NCI-H1436 treated with DMSO at 0.1 percent for 48 hours (cell line): ENCODE data around the gene TBCD.
"Not testable (repeated sequence)": the region's sequence is repeated elsewhere in the genome, so short reads cannot be mapped to it uniquely, and the experiment has no call there.

Experiments
- DNase-seq: peaks from one replicate; lab custom pipeline; 2025; lab: John Stamatoyannopoulos, UW

The TBCD gene

GRCh38 chr17:82729479-82730260, 22.2 kb upstream of the TBCD start:
- DNase-seq: no peak

GRCh38 chr17:82732118-82732743, 19.6 kb upstream of the TBCD start:
- no peak for DNase-seq

GRCh38 chr17:82734987-82735866, 16.6 kb upstream of the TBCD start, which contains the start of gene FN3K:
FN3K (plus strand) TSS chr17:82735615; CDS start chr17:82735637, 22 bp downstream.
- DNase-seq: no peak

- no peak for DNase-seq
These were observed 15.2 kb upstream of the TBCD start for GRCh38 chr17:82736511-82737185.

GRCh38 chr17:82737967-82738877, 13.6 kb upstream of the TBCD start:
- DNase-seq: no peak

GRCh38 chr17:82740906-82741759, 10.7 kb upstream of the TBCD start:
- no peak for DNase-seq

GRCh38 chr17:82743344-82744219, 8.3 kb upstream of the TBCD start:
- DNase-seq: no peak

- DNase-seq: not testable (repeated sequence)
These were observed 7.1 kb upstream of the TBCD start for GRCh38 chr17:82744736-82745135.

- DNase-seq: no peak
These were observed 6.3 kb upstream of the TBCD start for GRCh38 chr17:82745524-82745923.

- no peak for DNase-seq
These were observed 3.1 kb upstream of the TBCD start for GRCh38 chr17:82748756-82749155.

GRCh38 chr17:82750241-82750908, 1.5 kb upstream of the TBCD start:
- DNase-seq: no peak

GRCh38 chr17:82751171-82751570, 694 bp upstream of the TBCD start:
- no peak for DNase-seq

GRCh38 chr17:82752371-82753200, 721 bp downstream of the TBCD start:
- no peak for DNase-seq

- DNase-seq: no peak
These were observed 1.3 kb downstream of the TBCD start for GRCh38 chr17:82753201-82753464.

GRCh38 chr17:82754297-82755208, 2.7 kb downstream of the TBCD start:
- no peak for DNase-seq

GRCh38 chr17:82756166-82756565, 4.3 kb downstream of the TBCD start:
- DNase-seq: no peak

GRCh38 chr17:82765371-82765770, 13.5 kb downstream of the TBCD start:
- DNase-seq: no peak
